HCT116 (cell line): ENCODE measurements around the gene PLD1.

Source experiments
- EZH2 ChIP-seq: fragments of 200-600 bp; sonication (generic); IDR thresholded peaks from 2 replicates; pipeline ENCODE4 v1.6.1; 2017; ENCODE audit warnings: antibody characterized with exemption, mixed run types
- POLR2A ChIP-seq: IDR thresholded peaks from 2 replicates; pipeline ENCODE4 v1.7.0; 2011; ENCODE audit warnings: borderline replicate concordance; ENCODE audit not compliant: insufficient read depth, insufficient read length; ENCODE audit errors: extremely low read depth
- SRF ChIP-seq: IDR thresholded peaks from 2 replicates; pipeline ENCODE4 v1.6.1; 2012; ENCODE audit warnings: low read depth

- TF ChIP-seq SRF (no peak), POLR2A (no peak), EZH2 (no peak)
These were observed 7.2 kb downstream of the PLD1 start for GRCh38 chr3:171803044-171803443.
